CD4-positive, alpha-beta T cell treated with Interleukin-6 for 4 hours (primary cell): ENCODE results near the gene TWNK.
"Not testable (repeated sequence)": the region's sequence is repeated elsewhere in the genome, so short reads cannot be mapped to it uniquely, and the experiment has no call there.

Experiments used
- DNase-seq: peaks from one replicate; pipeline ENCODE4 v3.0.0-alpha.2; 2020; ENCODE audit warnings: mixed read lengths

TWNK gene

GRCh38 chr10:100975397-100975796, 11.9 kb upstream of the TWNK start:
- DNase-seq, result not testable (repeated sequence)

GRCh38 chr10:100976906-100977305, 10.4 kb upstream of the TWNK start:
- no peak for DNase-seq

- no peak for DNase-seq
Observed at GRCh38 chr10:100977436-100977835, 9.9 kb upstream of the TWNK start.

GRCh38 chr10:100978121-100978900, 9.0 kb upstream of the TWNK start:
- DNase-seq, result no peak

GRCh38 chr10:100978901-100979195, 8.5 kb upstream of the TWNK start:
- no peak for DNase-seq

- no peak for DNase-seq
Observed at GRCh38 chr10:100979791-100980272, 7.5 kb upstream of the TWNK start.

- DNase-seq, result no peak
Observed at GRCh38 chr10:100980311-100980710, 7.0 kb upstream of the TWNK start.

GRCh38 chr10:100980711-100981110, 6.6 kb upstream of the TWNK start:
- no peak for DNase-seq

GRCh38 chr10:100981178-100981772, 6.1 kb upstream of the TWNK start:
- DNase-seq, result no peak

- no peak for DNase-seq
Observed at GRCh38 chr10:100982916-100983830, 4.2 kb upstream of the TWNK start.

- no peak for DNase-seq
Observed at GRCh38 chr10:100983868-100984671, 3.3 kb upstream of the TWNK start.

GRCh38 chr10:100984672-100985177, 2.6 kb upstream of the TWNK start:
- DNase-seq, result no peak

GRCh38 chr10:100985336-100985735, 2.0 kb upstream of the TWNK start:
- no peak for DNase-seq

- DNase-seq, result no peak
Observed at GRCh38 chr10:100986623-100986951, 756 bp upstream of the TWNK start.

- no peak for DNase-seq
Observed at GRCh38 chr10:100987685-100988049, 324 bp downstream of the TWNK start.

- no peak for DNase-seq
Observed at GRCh38 chr10:100988166-100988565, 823 bp downstream of the TWNK start.

GRCh38 chr10:100989088-100989487, 1.7 kb downstream of the TWNK start:
- no peak for DNase-seq

- no peak for DNase-seq
Observed at GRCh38 chr10:100993986-100994708, 6.8 kb downstream of the TWNK start.

- no peak for DNase-seq
Observed at GRCh38 chr10:100995181-100995580, 7.8 kb downstream of the TWNK start.

GRCh38 chr10:100996678-100997359, 9.5 kb downstream of the TWNK start:
- peak; percentile 52 for DNase-seq
